GM19438 (cell line): ENCODE data around the gene KIF18B.
A peak's percentile ranks its signal among the peaks of the same experiment; 100 is the strongest.

Experiments used
- ATAC-seq: cut with Tn5 transposase; IDR thresholded peaks from one replicate; pipeline ENCODE4 v1.9.1; 2021; ENCODE audit warnings: low read depth; ENCODE audit not compliant: unreplicated experiment

Gene KIF18B

DNA sequence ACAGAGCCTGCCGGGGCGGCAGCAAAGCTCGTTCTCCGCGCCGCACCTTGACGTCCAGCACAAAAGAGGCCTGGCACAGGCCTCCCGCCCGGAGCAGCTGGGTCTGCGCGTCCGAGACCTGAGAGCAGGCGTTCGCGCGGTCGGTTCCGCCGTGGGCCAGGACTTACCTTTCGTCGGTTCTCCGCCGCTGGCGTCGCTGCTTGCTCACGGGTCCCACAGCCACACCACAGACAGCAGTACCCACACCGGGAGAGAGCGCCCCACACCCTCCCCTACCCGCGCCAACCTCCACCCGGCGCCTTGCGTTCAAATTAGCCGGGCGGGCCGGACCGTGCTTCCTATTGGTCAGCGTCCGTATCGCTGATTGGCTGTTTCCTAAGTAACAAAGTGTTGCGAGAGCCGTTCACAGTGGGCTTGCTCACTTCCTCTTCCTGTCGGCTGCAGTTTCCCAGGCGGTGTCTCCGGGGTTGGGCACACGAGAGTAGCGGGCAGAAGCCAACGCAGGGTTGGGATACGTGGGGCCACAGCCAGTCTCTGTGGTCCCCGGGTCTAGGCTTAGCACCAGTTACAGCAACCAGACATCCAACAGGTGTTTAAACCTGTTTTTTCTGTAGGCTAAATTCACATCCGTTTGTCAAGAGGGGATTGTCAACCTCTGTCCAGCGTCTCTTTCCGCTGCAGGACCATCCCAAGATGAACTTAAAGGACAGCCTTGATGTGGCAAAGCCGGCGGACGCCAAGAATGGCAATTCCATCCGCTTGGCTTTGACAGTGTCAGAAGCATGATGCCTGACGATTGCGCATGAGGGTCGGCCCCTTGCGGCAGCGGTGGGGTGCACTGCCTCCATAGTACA, at the start of gene KIF18B:
Gene KIF18B (minus strand): TSS at position 313 of the 854 bp plus-strand sequence. CDS start 11,429 bp downstream, outside the sequence.
- ATAC-seq = peak; percentile 89

GRCh38 chr17:44996304-44996703, 48.7 kb upstream of the KIF18B start:
- ATAC-seq = no peak

GRCh38 chr17:44995436-44996001, 47.9 kb upstream of the KIF18B start:
- ATAC-seq = no peak

GRCh38 chr17:44992242-44992939, 44.8 kb upstream of the KIF18B start:
- ATAC-seq = no peak

GRCh38 chr17:44990994-44991393, 43.4 kb upstream of the KIF18B start:
- ATAC-seq = no peak

GRCh38 chr17:44989552-44990138, 42.1 kb upstream of the KIF18B start:
- ATAC-seq = no peak

- ATAC-seq = no peak
These were observed 40.7 kb upstream of the KIF18B start for GRCh38 chr17:44988044-44988942.

DNA sequence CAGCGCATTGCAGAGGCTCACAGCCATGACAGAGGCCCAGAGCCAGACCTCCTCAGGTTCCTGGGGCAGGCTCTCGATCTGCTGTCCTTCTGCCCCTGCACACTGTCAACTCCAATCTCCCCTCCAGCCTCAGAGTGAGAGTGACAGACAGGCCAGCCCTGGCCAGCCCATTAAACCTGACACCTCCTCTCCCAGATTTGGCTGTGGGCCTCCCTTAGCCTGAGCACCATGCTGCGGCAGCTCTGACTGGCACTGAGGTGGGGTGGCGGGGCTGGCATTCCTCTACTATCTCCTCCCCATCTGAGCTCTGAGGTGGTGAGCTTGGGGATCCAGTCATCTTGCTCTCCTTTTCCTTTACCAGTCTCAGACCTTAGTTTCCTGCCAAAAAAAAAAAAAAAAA, 36.0 kb upstream of the KIF18B start:
- ATAC-seq = no peak

- no peak for ATAC-seq
These were observed 34.6 kb upstream of the KIF18B start for GRCh38 chr17:44982113-44982702.

- no peak for ATAC-seq
These were observed 33.8 kb upstream of the KIF18B start for GRCh38 chr17:44981221-44981968.

DNA sequence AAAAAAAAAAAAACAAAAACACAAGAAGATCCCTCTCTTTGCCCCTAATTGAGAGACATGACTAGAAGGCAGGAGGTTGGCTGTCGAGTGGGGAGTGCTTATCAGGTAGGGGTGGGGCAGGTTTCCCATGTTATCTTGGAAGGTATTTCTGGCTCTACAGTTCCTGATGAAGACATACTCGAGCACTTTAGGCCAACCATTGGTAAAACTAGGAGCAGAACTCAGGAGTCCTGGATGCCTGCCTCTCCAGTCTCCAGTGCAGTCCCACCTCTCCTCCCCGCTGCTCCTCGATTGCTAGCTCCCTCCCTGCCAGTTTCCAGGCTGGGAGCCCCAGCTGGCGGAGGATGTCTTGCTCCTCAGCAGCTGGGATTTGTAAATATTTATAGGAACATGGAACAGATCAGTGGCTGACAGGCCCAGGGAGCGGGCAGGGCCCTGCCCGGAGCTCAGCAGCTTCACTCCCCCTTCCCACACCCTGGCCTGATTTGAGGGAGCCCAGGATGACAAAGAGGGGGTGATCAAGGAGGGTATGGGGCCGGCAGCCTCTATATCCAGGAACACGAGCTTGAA, 31.9 kb upstream of the KIF18B start:
- no peak for ATAC-seq

DNA sequence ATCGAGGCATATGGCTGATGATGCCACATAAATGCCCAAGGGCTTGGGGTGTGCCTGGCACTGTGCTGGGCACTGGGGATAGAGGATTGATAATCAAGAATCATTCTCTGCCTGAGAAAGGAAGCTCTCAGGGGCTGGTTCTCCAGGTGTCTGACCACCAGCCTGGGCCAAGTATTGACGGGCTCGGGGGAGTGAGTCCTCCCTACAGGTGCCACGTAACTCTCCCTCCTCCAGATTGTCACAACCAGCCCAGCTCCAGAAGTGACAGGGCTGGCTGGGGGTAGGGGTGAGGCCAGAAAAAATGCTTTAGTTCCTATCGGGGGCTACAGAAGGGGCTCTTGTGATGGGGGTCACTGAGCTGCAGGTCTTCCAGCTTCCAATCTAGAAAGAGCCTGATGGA, 31.2 kb upstream of the KIF18B start:
- ATAC-seq = no peak

DNA sequence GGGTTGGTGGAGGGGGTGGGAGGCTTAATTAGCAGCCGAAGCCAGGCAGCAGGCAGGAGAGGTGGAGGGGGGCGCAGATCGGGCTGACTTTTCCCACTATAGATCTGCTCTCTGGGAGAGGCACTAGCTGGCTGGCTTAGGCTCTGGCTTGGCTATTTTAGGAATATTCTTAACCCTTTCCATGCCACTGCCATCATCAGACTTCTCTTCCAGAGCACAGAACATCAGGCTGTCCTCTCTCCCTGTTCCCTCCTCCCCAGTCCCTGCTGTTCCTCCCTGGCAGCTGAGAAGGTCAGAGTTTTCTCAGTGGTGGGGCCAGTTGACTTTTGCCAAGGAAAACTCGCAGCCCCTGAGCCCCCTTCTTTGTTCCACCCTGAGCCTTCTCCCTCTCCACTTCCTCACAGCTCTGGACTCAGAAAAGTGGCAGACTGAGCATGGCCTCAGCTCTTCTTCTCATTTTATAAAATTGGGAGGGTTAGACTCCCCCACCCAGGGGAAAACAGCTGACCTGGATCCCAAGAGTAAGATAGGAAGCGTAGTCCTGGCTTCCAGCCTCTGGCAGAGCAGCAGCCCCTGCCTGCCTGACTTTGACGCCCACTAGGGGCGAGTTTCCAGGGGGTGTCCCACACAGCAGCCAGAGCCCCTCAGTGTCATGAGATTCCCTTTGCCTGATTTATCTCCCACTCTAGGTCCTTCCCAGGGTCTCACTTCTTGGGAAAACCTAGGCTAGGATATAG, 30.4 kb upstream of the KIF18B start:
- ATAC-seq = no peak

GRCh38 chr17:44977065-44977464, 29.5 kb upstream of the KIF18B start:
- ATAC-seq = no peak

DNA sequence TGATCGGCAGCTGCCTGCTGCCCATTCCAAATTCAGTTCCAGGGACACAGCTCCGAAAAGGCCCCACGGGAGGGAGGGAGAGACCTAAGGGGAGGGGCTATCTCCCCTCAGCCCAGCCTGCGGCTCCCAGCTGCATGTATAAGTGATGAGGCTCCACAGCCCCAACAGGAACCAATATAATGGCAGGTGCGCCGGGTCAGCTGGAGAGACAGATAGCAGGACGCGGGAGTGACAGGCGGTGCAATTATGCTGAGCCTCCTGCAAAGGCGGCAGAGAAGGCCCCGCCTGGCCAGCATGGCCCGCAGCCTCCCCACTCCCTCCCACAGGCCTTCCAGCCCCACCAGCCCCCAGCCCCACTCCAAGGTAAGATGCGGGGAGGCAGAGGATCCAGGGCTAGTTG, 28.6 kb upstream of the KIF18B start:
- ATAC-seq = no peak

- ATAC-seq = no peak
These were observed 25.4 kb upstream of the KIF18B start for GRCh38 chr17:44972953-44973352.

DNA sequence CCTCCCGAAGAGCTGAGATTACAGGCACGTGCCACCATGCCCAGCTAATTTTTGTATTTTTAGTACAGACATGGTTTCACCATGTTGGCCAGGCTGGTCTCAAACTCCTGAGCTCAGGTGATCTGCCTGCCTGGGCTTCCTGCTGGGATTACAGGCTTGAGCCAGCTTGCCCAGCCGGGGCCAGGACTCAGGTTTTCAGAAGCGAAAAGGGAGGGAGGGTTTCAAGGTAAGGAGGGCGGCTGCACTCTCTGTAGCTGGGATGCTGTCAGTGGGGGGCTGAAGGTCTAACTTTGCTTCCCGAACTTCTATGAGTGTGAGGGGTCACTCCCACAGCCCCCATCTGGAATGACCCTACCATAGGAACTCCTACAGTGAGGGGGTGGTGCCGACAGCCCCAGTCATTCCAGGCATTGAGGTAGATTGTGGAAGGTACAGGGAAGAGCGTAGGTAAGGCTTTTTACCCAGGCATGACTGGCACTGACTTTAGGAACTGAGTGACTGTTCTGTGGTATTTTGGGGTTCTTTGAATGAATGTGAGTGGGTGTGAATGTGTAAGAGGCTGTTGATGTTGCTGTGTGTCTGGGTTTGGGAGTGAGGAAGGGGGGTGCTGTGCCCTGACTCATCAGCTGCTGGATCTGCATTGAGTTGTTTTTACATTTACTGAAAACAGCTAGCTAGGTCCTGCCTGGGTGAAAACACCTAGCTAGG, 24.4 kb upstream of the KIF18B start:
- no peak for ATAC-seq
